IPS-18a (cell line): ENCODE data around the gene CFAP161.
"Not testable (repeated sequence)": the region's sequence is repeated elsewhere in the genome, so short reads cannot be mapped to it uniquely, and the experiment has no call there.

Experiments used
- H3K27ac ChIP-seq: one replicate; pipeline ENCODE4 v1.5.1; 2013; ENCODE audit warnings: low read length
- H3K27me3 ChIP-seq: one replicate; pipeline ENCODE4 v1.6.1; 2013; ENCODE audit warnings: mild to moderate bottlenecking, low read length; ENCODE audit not compliant: control insufficient read depth, insufficient read depth
- H3K36me3 ChIP-seq: one replicate; pipeline ENCODE4 v1.6.1; 2013; ENCODE audit warnings: low read depth, low read length; ENCODE audit not compliant: control insufficient read depth
- H3K4me1 ChIP-seq: one replicate; pipeline ENCODE4 v1.6.1; 2013; ENCODE audit warnings: low read depth, low read length; ENCODE audit not compliant: control insufficient read depth
- H3K4me3 ChIP-seq: one replicate; pipeline ENCODE4 v1.5.1; 2013; ENCODE audit warnings: low read length
- H3K9ac ChIP-seq: one replicate; pipeline ENCODE4 v1.6.1; 2013; ENCODE audit warnings: mild to moderate bottlenecking, low read length, moderate library complexity
- H3K9me3 ChIP-seq: one replicate; pipeline ENCODE4 v1.6.1; 2013; ENCODE audit warnings: low read depth, low read length; ENCODE audit not compliant: control insufficient read depth

CFAP161 gene

GRCh38 chr15:81111018-81111417, 23.1 kb upstream of the CFAP161 start:
- Histone ChIP-seq H3K27ac (no peak overlapping the region), H3K4me3 (no peak overlapping the region), H3K9ac (no peak overlapping the region), H3K27me3 (no peaks in the 10 kb centered on the region), H3K36me3 (no peaks in the 10 kb centered on the region), H3K9me3 (no peaks in the 10 kb centered on the region), H3K4me1 (peaks cover 10% of the 10 kb centered on the region)

GRCh38 chr15:81111510-81112470, 22.3 kb upstream of the CFAP161 start:
- peaks cover 10% of the 10 kb centered on the region for H3K4me1 ChIP-seq
- H3K4me3 ChIP-seq, result no peak overlapping the region
- H3K9ac ChIP-seq, result no peak overlapping the region
- no peaks in the 10 kb centered on the region for H3K9me3 ChIP-seq
- H3K36me3 ChIP-seq, result no peaks in the 10 kb centered on the region
- no peak overlapping the region for H3K27ac ChIP-seq
- H3K27me3 ChIP-seq, result no peaks in the 10 kb centered on the region

- no peak overlapping the region for H3K27ac ChIP-seq
- H3K9ac ChIP-seq, result no peak overlapping the region
- H3K4me3 ChIP-seq, result no peak overlapping the region
- no peaks in the 10 kb centered on the region for H3K36me3 ChIP-seq
- peaks cover 10% of the 10 kb centered on the region for H3K27me3 ChIP-seq
- peaks cover 10% of the 10 kb centered on the region for H3K4me1 ChIP-seq
- H3K9me3 ChIP-seq, result no peaks in the 10 kb centered on the region
Observed at GRCh38 chr15:81113204-81113657, 20.8 kb upstream of the CFAP161 start.

GRCh38 chr15:81113861-81114291, 20.2 kb upstream of the CFAP161 start:
- Histone ChIP-seq H3K9ac (no peak overlapping the region), H3K27me3 (peaks cover 16% of the 10 kb centered on the region), H3K36me3 (no peaks in the 10 kb centered on the region), H3K4me3 (no peak overlapping the region), H3K27ac (no peak overlapping the region), H3K9me3 (no peaks in the 10 kb centered on the region), H3K4me1 (peaks cover 10% of the 10 kb centered on the region)

- Histone ChIP-seq H3K27me3 (peaks cover 19% of the 10 kb centered on the region), H3K4me3 (no peak overlapping the region), H3K4me1 (peaks cover 10% of the 10 kb centered on the region)
Observed at GRCh38 chr15:81115054-81115939, 18.8 kb upstream of the CFAP161 start.

GRCh38 chr15:81117136-81117535, 16.9 kb upstream of the CFAP161 start:
- H3K9ac ChIP-seq, result no peak overlapping the region
- H3K27me3 ChIP-seq, result peaks cover 19% of the 10 kb centered on the region
- H3K4me1 ChIP-seq, result peaks cover 10% of the 10 kb centered on the region
- no peaks in the 10 kb centered on the region for H3K9me3 ChIP-seq
- no peak overlapping the region for H3K27ac ChIP-seq
- H3K4me3 ChIP-seq, result no peak overlapping the region
- no peaks in the 10 kb centered on the region for H3K36me3 ChIP-seq

More at GRCh38 chr15:81115054-81115939, 18.8 kb upstream of the CFAP161 start:
- Histone ChIP-seq H3K9me3 (no peaks in the 10 kb centered on the region), H3K27ac (no peak overlapping the region), H3K9ac (no peak overlapping the region), H3K36me3 (no peaks in the 10 kb centered on the region)

- Histone ChIP-seq H3K4me1 (peaks cover 10% of the 10 kb centered on the region), H3K36me3 (no peaks in the 10 kb centered on the region), H3K9ac (no peak overlapping the region), H3K9me3 (no peaks in the 10 kb centered on the region), H3K27me3 (peaks cover 19% of the 10 kb centered on the region), H3K27ac (no peak overlapping the region), H3K4me3 (no peak overlapping the region)
Observed at GRCh38 chr15:81117581-81117980, 16.5 kb upstream of the CFAP161 start.

- Histone ChIP-seq H3K4me3 (peak overlapping the region; percentile 33), H3K4me1 (peaks cover 7% of the 10 kb centered on the region), H3K27ac (no peak overlapping the region), H3K27me3 (peaks cover 19% of the 10 kb centered on the region), H3K9me3 (no peaks in the 10 kb centered on the region), H3K36me3 (no peaks in the 10 kb centered on the region), H3K9ac (no peak overlapping the region)
Observed at GRCh38 chr15:81118361-81118760, 15.7 kb upstream of the CFAP161 start.

- H3K27ac ChIP-seq, result no peak overlapping the region
- H3K4me3 ChIP-seq, result no peak overlapping the region
- no peak overlapping the region for H3K9ac ChIP-seq
- no peaks in the 10 kb centered on the region for H3K36me3 ChIP-seq
- H3K9me3 ChIP-seq, result no peaks in the 10 kb centered on the region
- peaks cover 19% of the 10 kb centered on the region for H3K27me3 ChIP-seq
- H3K4me1 ChIP-seq, result no peaks in the 10 kb centered on the region
Observed at GRCh38 chr15:81120069-81120468, 14.0 kb upstream of the CFAP161 start.

GRCh38 chr15:81126892-81127291, 7.2 kb upstream of the CFAP161 start:
- Histone ChIP-seq H3K4me1 (no peaks in the 10 kb centered on the region), H3K36me3 (no peaks in the 10 kb centered on the region), H3K4me3 (no peak overlapping the region), H3K27me3 (no peaks in the 10 kb centered on the region), H3K9me3 (no peaks in the 10 kb centered on the region), H3K27ac (no peak overlapping the region), H3K9ac (no peak overlapping the region)

GRCh38 chr15:81141478-81141877, 7.4 kb downstream of the CFAP161 start:
- not testable (repeated sequence) for H3K9me3 ChIP-seq, H3K9ac ChIP-seq, H3K27ac ChIP-seq, H3K4me3 ChIP-seq, H3K4me1 ChIP-seq, H3K36me3 ChIP-seq
- H3K27me3 ChIP-seq, result peaks cover 13% of the 10 kb centered on the region
